ENCODE measurements around the gene SET. TPM values are rescaled to one million over a fixed set of nuclear protein-coding genes. Genes with fewer than 3 reads are reported as not detected.
"Not testable (repeated sequence)": the region's sequence is repeated elsewhere in the genome, so short reads cannot be mapped to it uniquely, and the experiment has no call there.

Gene SET
- total RNA-seq, 1 experiment from 2014 or later, result 1,129 TPM

DNA sequence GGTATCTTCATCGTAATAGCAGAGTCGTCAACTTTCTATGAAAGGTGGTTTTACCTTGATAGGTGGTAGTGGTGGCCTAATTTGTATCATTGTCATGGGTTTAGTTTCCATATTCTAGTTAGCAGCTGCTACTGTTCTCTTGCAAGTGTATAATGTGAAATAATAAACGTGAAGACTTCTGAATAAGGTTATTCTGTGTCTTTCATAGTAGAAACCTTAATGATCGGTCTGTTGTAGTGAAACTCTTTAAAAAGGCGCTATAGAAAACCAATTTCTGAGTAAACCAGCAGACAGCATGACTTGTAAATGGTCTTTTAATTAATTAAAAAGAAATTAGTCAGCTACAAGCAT, 1.6 kb downstream of the SET start:
- no peaks in the 10 kb centered on the region; the same call in 1 of the 2 replicates for H3K27me3 Mint-ChIP-seq (ENCODE audit: low read depth)
- CTCF ChIA-PET, result interaction anchor here (1.7 to 2.1 kb wide), 2 partner anchors 11 to 55 kb away, joined by 5 to 10 read pairs; partner anchors contain the start of gene PKN3
- peaks cover 46% of the 10 kb centered on the region for H3K4me1 Mint-ChIP-seq
- H3K4me3 Mint-ChIP-seq, result peak overlapping the region; percentile 100
- DNase-seq (ENCODE audit: low spot score), result no peak
- POLR2A ChIA-PET, result no interaction called here
- ATAC-seq, result no peak
- no peak for TF ChIP-seq RORB (CRISPR knock-in tag; IDR thresholded peaks at IDR 0.05)
- TF ChIP-seq FOXP1 (CRISPR knock-in tag; IDR thresholded peaks at IDR 0.05; ENCODE audit: borderline replicate concordance), result no peak
- TF ChIP-seq SMAD4 (CRISPR knock-in tag; IDR thresholded peaks at IDR 0.05), result no peak
- no peak for TF ChIP-seq ATF6 (CRISPR knock-in tag; IDR thresholded peaks at IDR 0.05)
- no peak for TF ChIP-seq MYBL2 (CRISPR knock-in tag; IDR thresholded peaks at IDR 0.05)
- TF ChIP-seq AR (CRISPR knock-in tag; IDR thresholded peaks at IDR 0.05), result no peak
- H3K9me3 Mint-ChIP-seq, result no peaks in the 10 kb centered on the region
- H3K36me3 Mint-ChIP-seq, result peaks cover 64% of the 10 kb centered on the region
- peak overlapping the region; percentile 99 for H3K27ac Mint-ChIP-seq

- H3K27me3 Mint-ChIP-seq (ENCODE audit: low read depth); H3K9me3 Mint-ChIP-seq; POLR2A ChIA-PET; DNase-seq (ENCODE audit: low spot score); H3K4me3 Mint-ChIP-seq; ATAC-seq: not testable (repeated sequence)
- H3K36me3 Mint-ChIP-seq, result peaks cover 63% of the 10 kb centered on the region
- peak overlapping the region; percentile 38 for H3K27ac Mint-ChIP-seq
- CTCF ChIA-PET, result interaction anchor here (0.6 kb wide), 1 partner anchor 9 kb away, joined by 3 read pairs; the partner anchor contains the start of gene PKN3
- H3K4me1 Mint-ChIP-seq, result peaks cover 18% of the 10 kb centered on the region
These were observed 4.7 kb downstream of the SET start for GRCh38 chr9:128693738-128694137.

DNA sequence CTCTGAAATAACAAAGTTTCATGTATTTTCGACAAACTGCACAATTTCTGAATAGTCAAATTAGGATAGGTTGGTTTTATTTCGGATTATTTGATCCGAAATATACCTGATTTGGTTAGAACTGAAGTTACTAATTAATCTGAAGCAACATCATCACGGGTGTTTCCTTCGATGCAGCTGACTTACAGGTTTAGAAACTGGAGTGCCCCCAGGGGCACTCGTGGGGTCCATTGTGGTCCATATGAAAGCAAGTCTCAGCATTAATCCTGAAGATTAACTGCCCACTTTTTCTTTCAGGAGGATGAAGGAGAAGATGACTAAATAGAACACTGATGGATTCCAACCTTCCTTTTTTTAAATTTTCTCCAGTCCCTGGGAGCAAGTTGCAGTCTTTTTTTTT, 5.3 kb downstream of the SET start:
- no peaks in the 10 kb centered on the region for H3K27me3 Mint-ChIP-seq (ENCODE audit: low read depth)
- DNase-seq (ENCODE audit: low spot score) (no peak), ATAC-seq (no peak)
- H3K4me3 Mint-ChIP-seq, result no peak overlapping the region
- H3K36me3 Mint-ChIP-seq, result peaks cover 63% of the 10 kb centered on the region
- ChIA-PET POLR2A (no interaction called here), CTCF (interaction anchor here (0.6 kb wide), 1 partner anchor 8 kb away, joined by 3 read pairs; the partner anchor contains the start of gene PKN3)
- no peak overlapping the region for H3K27ac Mint-ChIP-seq
- H3K9me3 Mint-ChIP-seq, result no peaks in the 10 kb centered on the region
- TF ChIP-seq TEAD1 (CRISPR knock-in tag; IDR thresholded peaks at IDR 0.05) (no peak), IRF2 (CRISPR knock-in tag; IDR thresholded peaks at IDR 0.05; ENCODE audit: borderline replicate concordance, low read depth) (no peak)
- peaks cover 18% of the 10 kb centered on the region for H3K4me1 Mint-ChIP-seq

GRCh38 chr9:128696923-128697707, 8.1 kb downstream of the SET start:
- Mint-ChIP-seq H3K27me3 (ENCODE audit: low read depth) (no peaks in the 10 kb centered on the region), H3K4me1 (peaks cover 9% of the 10 kb centered on the region; the same call in 1 of the 2 replicates), H3K36me3 (peaks cover 45% of the 10 kb centered on the region), H3K4me3 (no peak overlapping the region), H3K27ac (peak overlapping the region; percentile 91), H3K9me3 (no peaks in the 10 kb centered on the region)
- no peak for DNase-seq (ENCODE audit: low spot score)
- ATAC-seq, result peak; percentile 17
- CTCF ChIA-PET, result interaction anchor here (0.6 to 1.3 kb wide), 7 partner anchors 14 to 442 kb away, joined by 3 to 5 read pairs (median 3); no protein-coding TSS in a partner anchor
- POLR2A ChIA-PET, result interaction anchor here (0.7 to 1.7 kb wide), 5 partner anchors 8 to 28 kb away, joined by 3 to 5 read pairs (median 4); partner anchors contain the start of gene SET
- TF ChIP-seq, protein P1, sequence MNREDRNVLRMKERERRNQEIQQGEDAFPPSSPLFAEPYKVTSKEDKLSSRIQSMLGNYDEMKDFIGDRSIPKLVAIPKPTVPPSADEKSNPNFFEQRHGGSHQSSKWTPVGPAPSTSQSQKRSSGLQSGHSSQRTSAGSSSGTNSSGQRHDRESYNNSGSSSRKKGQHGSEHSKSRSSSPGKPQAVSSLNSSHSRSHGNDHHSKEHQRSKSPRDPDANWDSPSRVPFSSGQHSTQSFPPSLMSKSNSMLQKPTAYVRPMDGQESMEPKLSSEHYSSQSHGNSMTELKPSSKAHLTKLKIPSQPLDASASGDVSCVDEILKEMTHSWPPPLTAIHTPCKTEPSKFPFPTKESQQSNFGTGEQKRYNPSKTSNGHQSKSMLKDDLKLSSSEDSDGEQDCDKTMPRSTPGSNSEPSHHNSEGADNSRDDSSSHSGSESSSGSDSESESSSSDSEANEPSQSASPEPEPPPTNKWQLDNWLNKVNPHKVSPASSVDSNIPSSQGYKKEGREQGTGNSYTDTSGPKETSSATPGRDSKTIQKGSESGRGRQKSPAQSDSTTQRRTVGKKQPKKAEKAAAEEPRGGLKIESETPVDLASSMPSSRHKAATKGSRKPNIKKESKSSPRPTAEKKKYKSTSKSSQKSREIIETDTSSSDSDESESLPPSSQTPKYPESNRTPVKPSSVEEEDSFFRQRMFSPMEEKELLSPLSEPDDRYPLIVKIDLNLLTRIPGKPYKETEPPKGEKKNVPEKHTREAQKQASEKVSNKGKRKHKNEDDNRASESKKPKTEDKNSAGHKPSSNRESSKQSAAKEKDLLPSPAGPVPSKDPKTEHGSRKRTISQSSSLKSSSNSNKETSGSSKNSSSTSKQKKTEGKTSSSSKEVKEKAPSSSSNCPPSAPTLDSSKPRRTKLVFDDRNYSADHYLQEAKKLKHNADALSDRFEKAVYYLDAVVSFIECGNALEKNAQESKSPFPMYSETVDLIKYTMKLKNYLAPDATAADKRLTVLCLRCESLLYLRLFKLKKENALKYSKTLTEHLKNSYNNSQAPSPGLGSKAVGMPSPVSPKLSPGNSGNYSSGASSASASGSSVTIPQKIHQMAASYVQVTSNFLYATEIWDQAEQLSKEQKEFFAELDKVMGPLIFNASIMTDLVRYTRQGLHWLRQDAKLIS (CRISPR knock-in tag; IDR thresholded peaks at IDR 0.05; ENCODE audit: borderline replicate concordance), result no peak
- TF ChIP-seq ZNF671 (CRISPR knock-in tag; IDR thresholded peaks at IDR 0.05) (peak; percentile 10; the same call in 1 of the 2 replicates), KAT7 (CRISPR knock-in tag; IDR thresholded peaks at IDR 0.05; ENCODE audit: borderline replicate concordance) (no peak), GTF2I (CRISPR knock-in tag; conservative IDR thresholded peaks at IDR 0.05) (no peak), USF1 (CRISPR knock-in tag; IDR thresholded peaks at IDR 0.05) (no peak), PRRX2 (CRISPR knock-in tag; IDR thresholded peaks at IDR 0.05) (peak; percentile 85), NR1H2 (CRISPR knock-in tag; IDR thresholded peaks at IDR 0.05) (no peak)
- TF ChIP-seq, protein P2, sequence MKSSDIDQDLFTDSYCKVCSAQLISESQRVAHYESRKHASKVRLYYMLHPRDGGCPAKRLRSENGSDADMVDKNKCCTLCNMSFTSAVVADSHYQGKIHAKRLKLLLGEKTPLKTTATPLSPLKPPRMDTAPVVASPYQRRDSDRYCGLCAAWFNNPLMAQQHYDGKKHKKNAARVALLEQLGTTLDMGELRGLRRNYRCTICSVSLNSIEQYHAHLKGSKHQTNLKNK (CRISPR knock-in tag; IDR thresholded peaks at IDR 0.05), result peak; percentile 4; the same call in 1 of the 2 replicates
